Measurements from ENCODE around the gene TNFSF11. TPM values are rescaled to one million over a fixed set of nuclear protein-coding genes. Genes with fewer than 3 reads are reported as not detected.

Gene TNFSF11
- total RNA-seq, 1 donor from 2014 or later: not detected

DNA sequence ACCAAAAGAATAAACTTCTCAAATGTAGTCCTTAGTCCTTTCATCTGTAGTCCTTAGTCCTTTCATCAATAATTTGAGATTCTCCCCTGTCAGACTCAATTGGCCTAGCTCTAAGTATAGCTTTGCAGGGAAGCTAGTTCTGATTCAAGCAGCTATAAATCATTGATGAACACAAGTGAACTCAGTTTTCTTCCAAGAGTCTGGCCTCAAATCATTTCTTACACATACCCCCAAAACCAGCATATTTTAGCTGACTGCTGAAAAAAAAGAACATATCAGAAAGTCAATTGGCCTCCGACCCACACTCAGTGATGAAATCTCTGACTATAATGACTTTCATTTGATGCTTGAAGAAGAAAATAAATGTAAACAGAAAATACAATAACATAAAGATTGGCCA is 64.9 kb downstream of the TNFSF11 start:
- H3K27ac ChIP-seq: no peak overlapping the region
- no peaks in the 10 kb centered on the region for H3K27me3 ChIP-seq
- intact Hi-C loops (cut with DNase I): no loop called here

DNA sequence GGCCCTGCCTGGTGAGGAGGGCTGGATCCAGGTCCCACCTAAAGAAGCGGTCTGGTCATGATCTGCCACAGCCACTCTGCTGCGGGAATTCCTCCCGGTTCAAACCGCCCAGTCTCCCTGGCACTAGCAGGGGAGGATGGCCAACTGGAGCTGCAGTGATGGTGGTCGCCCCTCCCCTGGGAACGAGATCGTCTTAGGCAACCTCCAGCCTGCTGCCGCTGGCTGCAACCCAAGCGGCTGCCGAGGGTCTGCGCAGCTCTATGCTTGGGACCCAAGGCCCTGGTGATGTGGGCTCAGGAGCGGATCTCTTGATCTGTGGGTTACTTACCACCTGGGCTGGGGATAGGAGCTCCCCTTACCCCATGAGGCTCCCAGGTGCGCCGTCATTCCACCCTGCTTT is 69.1 kb downstream of the TNFSF11 start:
- H3K4me1 ChIP-seq: no peaks in the 10 kb centered on the region
- no peak overlapping the region for H3K4me3 ChIP-seq
- no peaks in the 10 kb centered on the region for H3K9me3 ChIP-seq
- DNase-seq (ENCODE audit: extremely low spot score in 2 of 2): no peak
- intact Hi-C loops (cut with DNase I): no loop called here
- TF ChIP-seq CTCF (IDR thresholded peaks at IDR 0.05) (no peak), POLR2AphosphoS5 (IDR thresholded peaks at IDR 0.05; ENCODE audit: insufficient read depth in 1 of 2, low read depth in 1 of 2) (no peak), POLR2A (IDR thresholded peaks at IDR 0.05) (no peak)
- H3K27me3 ChIP-seq: no peaks in the 10 kb centered on the region
- H3K36me3 ChIP-seq: no peaks in the 10 kb centered on the region
- no peak overlapping the region for H3K27ac ChIP-seq

More for the DNA sequence above, 64.9 kb downstream of the TNFSF11 start:
- no peak overlapping the region for H3K4me3 ChIP-seq
- no peaks in the 10 kb centered on the region for H3K4me1 ChIP-seq
- no peaks in the 10 kb centered on the region for H3K9me3 ChIP-seq
- H3K36me3 ChIP-seq: no peaks in the 10 kb centered on the region
- DNase-seq (ENCODE audit: extremely low spot score in 2 of 2): no peak
- no peak for TF ChIP-seq POLR2A (IDR thresholded peaks at IDR 0.05)
- no peak for TF ChIP-seq CTCF (IDR thresholded peaks at IDR 0.05)
- TF ChIP-seq POLR2AphosphoS5 (IDR thresholded peaks at IDR 0.05; ENCODE audit: insufficient read depth in 1 of 2, low read depth in 1 of 2): no peak

DNA sequence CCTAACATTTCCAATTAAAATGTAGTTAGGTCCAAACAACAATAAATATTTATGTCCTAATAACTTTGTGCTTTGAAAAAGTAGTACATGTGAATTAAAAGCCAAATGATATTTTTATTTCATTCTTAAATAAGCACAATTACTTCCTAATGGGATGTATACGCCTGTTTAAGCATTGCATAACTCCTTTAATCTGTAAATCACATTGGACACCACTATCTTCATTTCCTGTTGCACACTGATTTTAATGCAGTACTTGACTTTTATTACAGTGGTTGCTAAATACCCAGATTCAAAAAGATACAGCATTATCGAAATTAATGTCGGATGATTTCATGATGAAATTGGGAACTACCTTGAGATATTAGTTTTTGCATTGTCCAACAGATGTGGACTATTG is 70.9 kb downstream of the TNFSF11 start:
- no peak overlapping the region for H3K4me3 ChIP-seq
- H3K9me3 ChIP-seq: no peaks in the 10 kb centered on the region
- TF ChIP-seq POLR2AphosphoS5 (IDR thresholded peaks at IDR 0.05; ENCODE audit: insufficient read depth in 1 of 2, low read depth in 1 of 2) (no peak), POLR2A (IDR thresholded peaks at IDR 0.05) (no peak), CTCF (IDR thresholded peaks at IDR 0.05) (no peak)
- no peaks in the 10 kb centered on the region for H3K27me3 ChIP-seq
- no peak for DNase-seq (ENCODE audit: extremely low spot score in 2 of 2)
- no peaks in the 10 kb centered on the region for H3K4me1 ChIP-seq
- no peak overlapping the region for H3K27ac ChIP-seq
- intact Hi-C loops (cut with DNase I): no loop called here
- no peaks in the 10 kb centered on the region for H3K36me3 ChIP-seq

- Histone ChIP-seq H3K27ac (no peak overlapping the region), H3K4me1 (no peaks in the 10 kb centered on the region), H3K27me3 (no peaks in the 10 kb centered on the region), H3K4me3 (no peak overlapping the region), H3K36me3 (no peaks in the 10 kb centered on the region), H3K9me3 (no peaks in the 10 kb centered on the region)
- TF ChIP-seq POLR2AphosphoS5 (IDR thresholded peaks at IDR 0.05; ENCODE audit: insufficient read depth in 1 of 2, low read depth in 1 of 2) (no peak), CTCF (IDR thresholded peaks at IDR 0.05) (no peak), POLR2A (IDR thresholded peaks at IDR 0.05) (no peak)
- intact Hi-C loops (cut with DNase I): no loop called here
- DNase-seq (ENCODE audit: extremely low spot score in 2 of 2): no peak
These were observed 71.8 kb downstream of the TNFSF11 start for GRCh38 chr13:42645717-42646116.

- no peaks in the 10 kb centered on the region for H3K27me3 ChIP-seq
- H3K9me3 ChIP-seq: no peaks in the 10 kb centered on the region
- no peak for TF ChIP-seq POLR2AphosphoS5 (IDR thresholded peaks at IDR 0.05; ENCODE audit: insufficient read depth in 1 of 2, low read depth in 1 of 2)
- no peak for TF ChIP-seq POLR2A (IDR thresholded peaks at IDR 0.05)
- no peak for TF ChIP-seq CTCF (IDR thresholded peaks at IDR 0.05)
- no peaks in the 10 kb centered on the region for H3K4me1 ChIP-seq
- no peak overlapping the region for H3K27ac ChIP-seq
- H3K4me3 ChIP-seq: no peak overlapping the region
- DNase-seq (ENCODE audit: extremely low spot score in 2 of 2): no peak
- intact Hi-C loops (cut with DNase I): no loop called here
- no peaks in the 10 kb centered on the region for H3K36me3 ChIP-seq
These were observed 75.2 kb downstream of the TNFSF11 start for GRCh38 chr13:42649141-42649540.
